K562 (cell line): Measurements from ENCODE around the gene ATP5PD. TPM values are rescaled to one million over a fixed set of nuclear protein-coding genes. Genes with fewer than 3 reads are reported as not detected.

Experiments
- BHLHE40 ChIP-seq: IDR thresholded peaks from 2 replicates; pipeline ENCODE4 v1.6.1; 2011; ENCODE audit warnings: low read length, improper control_type of control experiment
- CHD4 ChIP-seq: fragments of 200-600 bp; sonication (generic); IDR thresholded peaks from 3 replicates; pipeline ENCODE4 v1.6.1; 2012; ENCODE audit warnings: low read depth, mild to moderate bottlenecking, mixed read lengths, low read length, inconsistent platforms; ENCODE audit not compliant: insufficient read depth, insufficient replicate concordance, poor library complexity, severe bottlenecking
- COPS2 ChIP-seq: fragments of 450-650 bp; conservative IDR thresholded peaks from 2 replicates; pipeline ENCODE4 v1.6.1; 2016; ENCODE audit warnings: mild to moderate bottlenecking, moderate library complexity
- HCFC1 ChIP-seq: IDR thresholded peaks from 2 replicates; pipeline ENCODE4 v1.6.1; 2012; ENCODE audit warnings: low read depth, low read length, improper control_type of control experiment
- KAT7 ChIP-seq: sonication (generic); formaldehyde crosslinking; IDR thresholded peaks from 2 replicates; pipeline ENCODE4 v1.8.0; 2022; ENCODE audit warnings: missing genetic modification reagents, mild to moderate bottlenecking, borderline replicate concordance
- KLF16 ChIP-seq: IDR thresholded peaks from 2 replicates; pipeline ENCODE4 v1.6.1; 2016; ENCODE audit warnings: antibody characterized with exemption
- MTF1 ChIP-seq: fragments of 250-450 bp; sonication (Bioruptor Pico); IDR thresholded peaks from 2 replicates; pipeline ENCODE4 v1.9.0; 2021; ENCODE audit warnings: moderate library complexity, mild to moderate bottlenecking, inconsistent platforms, borderline replicate concordance
- PHF8 ChIP-seq: fragments of 200-600 bp; sonication (generic); IDR thresholded peaks from 2 replicates; pipeline ENCODE4 v1.6.1; 2012; ENCODE audit warnings: mixed run types, mild to moderate bottlenecking, inconsistent platforms, low read length, moderate library complexity, borderline replicate concordance
- PRPF4 ChIP-seq: fragments of 200-400 bp; formaldehyde crosslinking; IDR thresholded peaks from one replicate; pipeline ENCODE4 v1.6.1; 2017; ENCODE audit warnings: low read length, low read depth, mild to moderate bottlenecking; ENCODE audit not compliant: insufficient read depth, poor library complexity, severe bottlenecking
- PYGO2 ChIP-seq: fragments of 450-650 bp; IDR thresholded peaks from 2 replicates; pipeline ENCODE4 v1.6.1; 2016; ENCODE audit warnings: mild to moderate bottlenecking, missing genetic modification characterization, moderate library complexity, missing compliant biosample characterization
- RBFOX2 ChIP-seq: fragments of 200-400 bp; formaldehyde crosslinking; IDR thresholded peaks from 2 replicates; pipeline ENCODE4 v1.6.1; 2017; ENCODE audit warnings: low read depth, mild to moderate bottlenecking, low read length, moderate library complexity
- RBM17 ChIP-seq: fragments of 200-400 bp; formaldehyde crosslinking; IDR thresholded peaks from 2 replicates; pipeline ENCODE4 v1.6.1; 2017; ENCODE audit warnings: low read depth, mild to moderate bottlenecking, low read length, borderline replicate concordance
- SMAD1 ChIP-seq: fragments of 150-350 bp; IDR thresholded peaks from 2 replicates; pipeline ENCODE4 v1.6.1; 2014; ENCODE audit warnings: low read length, low read depth; ENCODE audit not compliant: partially characterized antibody
- TEAD1 ChIP-seq, 2 experiments: fragments of 450-650 bp in 1 of 2; sonication (generic) in 1 of 2; formaldehyde crosslinking; IDR thresholded peaks; 2 replicates each; pipeline versions ENCODE4 v1.4.0 to v1.8.0; 2020 to 2022; ENCODE audit warnings: mild to moderate bottlenecking in 2 of 2, missing genetic modification reagents in 1 of 2
- ZFP30 ChIP-seq: fragments of 250-450 bp; sonication (Bioruptor Pico); IDR thresholded peaks from 2 replicates; pipeline ENCODE4 v1.8.0; 2022; ENCODE audit warnings: moderate library complexity, mild to moderate bottlenecking, inconsistent platforms, borderline replicate concordance
- ZNF23 ChIP-seq: fragments of 250-450 bp; sonication (Bioruptor Pico); IDR thresholded peaks from 2 replicates; pipeline ENCODE4 v1.4.0; 2020; ENCODE audit warnings: mild to moderate bottlenecking
- polyA plus RNA-seq, 8 experiments: library from polyadenylated mRNA; depleted of rRNA in 4 of 8; stranded (reverse) in 5 of 8; unstranded in 3 of 8; fragments of >200 nt; fragmentation: Nextera tagmentation in 2 of 8; fragmentation: Illumina TruSeq in 1 of 8; extraction: Ambion mirVana in 2 of 8; extraction: Trizol in 1 of 8; gene quantifications; 2 replicates each; pipeline versions ENCODE4 v1.2.1 to v1.2.3, GENCODE V29; 2011 to 2014; ENCODE audit warnings: inconsistent platforms in 1 of 8, missing spikeins in 1 of 8
- total RNA-seq, 7 experiments: library from RNA; depleted of rRNA in 6 of 7; stranded (reverse); fragments of >200 nt in 6 of 7; fragmentation: Illumina TruSeq in 2 of 7; extraction: Trizol in 2 of 7; gene quantifications; 2 replicates each; pipeline versions ENCODE4 v1.2.1 to v1.2.3, GENCODE V29; 2011 to 2021; ENCODE audit warnings: low replicate concordance in 1 of 7
- TF ChIP-seq, protein P1 (sequence below), 2 experiments: IDR thresholded peaks; 2 replicates each; pipeline ENCODE4 v1.6.1; 2011; ENCODE audit warnings: borderline replicate concordance in 1 of 2, control low read depth in 1 of 2, low read depth in 1 of 2, low read length in 1 of 2, mild to moderate bottlenecking in 1 of 2, mixed read lengths in 1 of 2, moderate library complexity in 1 of 2; ENCODE audit not compliant: insufficient read depth in 1 of 2, insufficient read length in 1 of 2, poor library complexity in 1 of 2, severe bottlenecking in 1 of 2; ENCODE audit errors: extremely low read depth in 1 of 2
- TF ChIP-seq, protein P2 (sequence below): sonication (generic); formaldehyde crosslinking; IDR thresholded peaks from 2 replicates; pipeline ENCODE4 v1.8.1; 2023; ENCODE audit warnings: mild to moderate bottlenecking, missing genetic modification reagents
- TF ChIP-seq, protein P3 (sequence below), 3 experiments: fragments of 200-800 bp in 1 of 3; sonication (Bioruptor generic) in 1 of 3; sonication (generic) in 1 of 3; formaldehyde crosslinking in 1 of 3; IDR thresholded peaks; 2 replicates each; pipeline versions ENCODE4 v1.6.1 to v1.8.0; 2016 to 2022; ENCODE audit warnings: mild to moderate bottlenecking in 2 of 3, missing compliant biosample characterization in 2 of 3, missing genetic modification characterization in 2 of 3, missing genetic modification reagents in 1 of 3

Gene ATP5PD
- total and polyA plus RNA-seq, 9 of the 15 experiments (the other 6 are each of a cell fraction or from before 2014, with no cell fraction given) = 271 to 828 (median 432) TPM

DNA sequence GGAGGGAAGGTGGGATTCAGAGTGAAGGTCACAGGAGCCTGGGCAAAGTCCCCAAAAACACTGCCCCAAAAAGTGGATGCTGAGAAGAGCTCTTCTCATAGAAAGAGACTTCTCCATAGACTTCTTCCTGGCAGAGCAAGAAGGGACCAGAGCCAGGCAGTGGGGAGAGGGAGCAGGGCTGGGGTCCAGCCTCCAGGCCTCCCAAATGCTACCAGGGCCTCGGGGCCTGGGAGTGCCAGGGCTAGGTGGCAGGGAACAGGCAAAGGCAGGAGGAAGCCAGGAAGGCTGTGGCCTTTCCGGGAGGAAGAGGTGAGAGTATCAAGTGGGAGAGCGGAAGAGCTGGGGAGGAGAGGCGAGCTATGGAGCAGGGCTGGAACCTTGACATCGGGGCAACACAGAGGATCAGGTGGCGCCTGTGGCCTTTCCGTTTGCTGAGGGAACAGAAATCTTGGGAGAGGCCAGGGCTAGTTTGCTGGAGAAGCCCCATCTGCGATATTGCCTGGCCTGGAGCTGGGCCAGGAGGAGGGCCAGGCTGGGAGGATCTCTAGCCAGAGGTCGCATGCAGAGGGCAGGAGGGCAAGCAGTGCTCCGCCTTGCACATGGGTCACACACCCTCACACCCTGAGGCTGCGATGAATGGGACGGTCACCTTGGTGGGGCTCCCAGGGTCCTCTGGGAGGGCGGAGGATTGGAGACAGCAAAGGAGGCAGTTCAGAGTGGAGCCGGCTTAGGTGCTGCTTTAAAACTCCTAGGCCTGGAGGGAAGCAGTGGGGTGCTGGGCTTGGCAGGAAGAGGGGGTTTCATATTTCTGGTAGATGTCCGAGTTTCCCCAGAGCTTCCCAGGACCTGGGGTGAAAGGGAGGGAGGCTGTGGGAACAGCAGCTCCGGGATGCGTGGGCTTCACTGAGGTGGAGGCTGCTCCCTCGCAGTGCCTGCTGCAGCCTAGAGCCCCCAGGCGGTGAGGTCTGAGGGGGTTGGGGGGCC, 44.4 kb upstream of the ATP5PD start (continued):
- TF ChIP-seq, protein P1, sequence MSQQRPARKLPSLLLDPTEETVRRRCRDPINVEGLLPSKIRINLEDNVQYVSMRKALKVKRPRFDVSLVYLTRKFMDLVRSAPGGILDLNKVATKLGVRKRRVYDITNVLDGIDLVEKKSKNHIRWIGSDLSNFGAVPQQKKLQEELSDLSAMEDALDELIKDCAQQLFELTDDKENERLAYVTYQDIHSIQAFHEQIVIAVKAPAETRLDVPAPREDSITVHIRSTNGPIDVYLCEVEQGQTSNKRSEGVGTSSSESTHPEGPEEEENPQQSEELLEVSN (IDR thresholded peaks at IDR 0.05; ENCODE audit: borderline replicate concordance in 1 of 2, extremely low read depth in 1 of 2, insufficient read depth in 1 of 2, insufficient read length in 1 of 2, low read depth in 1 of 2, low read length in 1 of 2, poor library complexity in 1 of 2, severe bottlenecking in 1 of 2) = peak in 1 of 2 experiments; percentile 48
- no peak for TF ChIP-seq TEAD1 (CRISPR knock-in tag; IDR thresholded peaks at IDR 0.05)
- no peak for TF ChIP-seq HCFC1
- TF ChIP-seq RBFOX2 = peak; percentile 56
- TF ChIP-seq, protein P2, sequence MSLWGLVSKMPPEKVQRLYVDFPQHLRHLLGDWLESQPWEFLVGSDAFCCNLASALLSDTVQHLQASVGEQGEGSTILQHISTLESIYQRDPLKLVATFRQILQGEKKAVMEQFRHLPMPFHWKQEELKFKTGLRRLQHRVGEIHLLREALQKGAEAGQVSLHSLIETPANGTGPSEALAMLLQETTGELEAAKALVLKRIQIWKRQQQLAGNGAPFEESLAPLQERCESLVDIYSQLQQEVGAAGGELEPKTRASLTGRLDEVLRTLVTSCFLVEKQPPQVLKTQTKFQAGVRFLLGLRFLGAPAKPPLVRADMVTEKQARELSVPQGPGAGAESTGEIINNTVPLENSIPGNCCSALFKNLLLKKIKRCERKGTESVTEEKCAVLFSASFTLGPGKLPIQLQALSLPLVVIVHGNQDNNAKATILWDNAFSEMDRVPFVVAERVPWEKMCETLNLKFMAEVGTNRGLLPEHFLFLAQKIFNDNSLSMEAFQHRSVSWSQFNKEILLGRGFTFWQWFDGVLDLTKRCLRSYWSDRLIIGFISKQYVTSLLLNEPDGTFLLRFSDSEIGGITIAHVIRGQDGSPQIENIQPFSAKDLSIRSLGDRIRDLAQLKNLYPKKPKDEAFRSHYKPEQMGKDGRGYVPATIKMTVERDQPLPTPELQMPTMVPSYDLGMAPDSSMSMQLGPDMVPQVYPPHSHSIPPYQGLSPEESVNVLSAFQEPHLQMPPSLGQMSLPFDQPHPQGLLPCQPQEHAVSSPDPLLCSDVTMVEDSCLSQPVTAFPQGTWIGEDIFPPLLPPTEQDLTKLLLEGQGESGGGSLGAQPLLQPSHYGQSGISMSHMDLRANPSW = no peak
- TF ChIP-seq KAT7 (CRISPR knock-in tag) = 0 out of 2 replicates have a peak, but pooled peaks have one; percentile 46
- TF ChIP-seq MTF1 (CRISPR knock-in tag) = no peak
- no peak for TF ChIP-seq KLF16
- TF ChIP-seq ZFP30 (CRISPR knock-in tag) = no peak
- TF ChIP-seq, protein P3, sequence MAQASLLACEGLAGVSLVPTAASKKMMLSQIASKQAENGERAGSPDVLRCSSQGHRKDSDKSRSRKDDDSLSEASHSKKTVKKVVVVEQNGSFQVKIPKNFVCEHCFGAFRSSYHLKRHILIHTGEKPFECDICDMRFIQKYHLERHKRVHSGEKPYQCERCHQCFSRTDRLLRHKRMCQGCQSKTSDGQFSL (CRISPR knock-in tag; IDR thresholded peaks at IDR 0.05) = no peak
- TF ChIP-seq, protein P3 (tag; IDR thresholded peaks at IDR 0.05) = 0 out of 4 replicates have a peak, but pooled peaks of 1 of the 2 experiments have one; percentile 22
- TF ChIP-seq RBM17 = no peak
- TF ChIP-seq COPS2 = no peak
- no peak for TF ChIP-seq PRPF4
- TF ChIP-seq ZNF23 (CRISPR knock-in tag) = no peak
- TF ChIP-seq CHD4 = no peak
- TF ChIP-seq PHF8 = peak; percentile 18; the same call in 1 of the 2 replicates
- TF ChIP-seq SMAD1 = no peak
- peak; percentile 79 for TF ChIP-seq BHLHE40
- no peak for TF ChIP-seq PYGO2 (tag)
